ENCODE results near the gene P2RY14.

DNA sequence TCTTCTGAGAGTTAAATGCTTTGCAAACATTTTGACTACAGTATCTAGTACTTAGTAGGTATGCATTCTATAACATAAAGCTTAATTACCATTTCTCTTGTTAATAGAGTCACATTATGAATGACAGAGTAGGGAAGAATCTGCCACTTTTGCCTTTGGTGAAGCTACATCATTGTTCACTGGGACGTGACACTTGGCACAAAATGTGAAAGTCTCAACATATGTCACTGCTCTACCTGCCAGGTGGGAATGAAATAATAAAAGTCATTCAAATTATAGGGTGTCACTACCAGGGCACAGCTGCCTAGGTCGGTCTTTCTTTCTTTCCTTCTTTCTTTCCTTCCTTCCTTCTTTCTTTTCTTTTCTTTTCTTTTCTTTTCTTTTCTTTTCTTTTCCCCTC, 20.7 kb upstream of the P2RY14 start:
- TF ChIP-seq, protein P1, sequence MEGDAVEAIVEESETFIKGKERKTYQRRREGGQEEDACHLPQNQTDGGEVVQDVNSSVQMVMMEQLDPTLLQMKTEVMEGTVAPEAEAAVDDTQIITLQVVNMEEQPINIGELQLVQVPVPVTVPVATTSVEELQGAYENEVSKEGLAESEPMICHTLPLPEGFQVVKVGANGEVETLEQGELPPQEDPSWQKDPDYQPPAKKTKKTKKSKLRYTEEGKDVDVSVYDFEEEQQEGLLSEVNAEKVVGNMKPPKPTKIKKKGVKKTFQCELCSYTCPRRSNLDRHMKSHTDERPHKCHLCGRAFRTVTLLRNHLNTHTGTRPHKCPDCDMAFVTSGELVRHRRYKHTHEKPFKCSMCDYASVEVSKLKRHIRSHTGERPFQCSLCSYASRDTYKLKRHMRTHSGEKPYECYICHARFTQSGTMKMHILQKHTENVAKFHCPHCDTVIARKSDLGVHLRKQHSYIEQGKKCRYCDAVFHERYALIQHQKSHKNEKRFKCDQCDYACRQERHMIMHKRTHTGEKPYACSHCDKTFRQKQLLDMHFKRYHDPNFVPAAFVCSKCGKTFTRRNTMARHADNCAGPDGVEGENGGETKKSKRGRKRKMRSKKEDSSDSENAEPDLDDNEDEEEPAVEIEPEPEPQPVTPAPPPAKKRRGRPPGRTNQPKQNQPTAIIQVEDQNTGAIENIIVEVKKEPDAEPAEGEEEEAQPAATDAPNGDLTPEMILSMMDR (optimal IDR thresholded peaks at IDR 0.05 in 1 of 3, IDR thresholded peaks at IDR 0.05 in 1 of 3, conservative IDR thresholded peaks at IDR 0.05 in 1 of 3; ENCODE audit: extremely low read depth in 1 of 3, insufficient read depth in 2 of 3, low read length in 3 of 3): no peak
- TF ChIP-seq EZH2 (IDR thresholded peaks at IDR 0.05; ENCODE audit: low read length): no peak
